CD14-positive monocyte (primary cell): ENCODE data around the gene UBE2O. TPM values are rescaled to one million over a fixed set of nuclear protein-coding genes. Genes with fewer than 3 reads are reported as not detected.

ENCODE experiments used
- DNase-seq, 3 donors: peaks; one replicate each; pipeline ENCODE4 v3.0.0-alpha.2; 2011 to 2022
- H2AFZ ChIP-seq: 2 replicates; pipeline ENCODE4 v1.6.0; 2012; ENCODE audit warnings: mild to moderate bottlenecking, low read depth, low read length, inconsistent platforms; ENCODE audit not compliant: insufficient read depth, poor library complexity, severe bottlenecking
- H3K27ac ChIP-seq, 2 donors: 1 replicate in 1 of 2; 2 replicates in 1 of 2; pipeline ENCODE4 v1.5.1; 2012 to 2013; ENCODE audit warnings: low read length in 2 of 2, control low read depth in 1 of 2, inconsistent platforms in 1 of 2, low read depth in 1 of 2, mild to moderate bottlenecking in 1 of 2
- H3K27me3 ChIP-seq, 2 donors: one replicate each; pipeline versions ENCODE4 v1.6.0 to v1.6.1; 2011 to 2013; ENCODE audit warnings: low read length in 2 of 2; ENCODE audit not compliant: control insufficient read depth in 2 of 2, insufficient read depth in 2 of 2
- H3K36me3 ChIP-seq, 2 donors: replicated peaks in 1 of 2; 1 replicate in 1 of 2; 2 replicates in 1 of 2; pipeline versions ENCODE4 v1.5.1 to v1.6.1; 2012 to 2013; ENCODE audit warnings: low read length in 2 of 2, control low read depth in 1 of 2, inconsistent platforms in 1 of 2, mild to moderate bottlenecking in 1 of 2; ENCODE audit not compliant: insufficient read depth in 2 of 2, control insufficient read depth in 1 of 2
- H3K4me1 ChIP-seq, 2 donors: 1 replicate in 1 of 2; 2 replicates in 1 of 2; pipeline versions ENCODE4 v1.5.1 to v1.6.1; 2012 to 2013; ENCODE audit warnings: low read length in 2 of 2, control low read depth in 1 of 2, inconsistent platforms in 1 of 2, mild to moderate bottlenecking in 1 of 2, moderate library complexity in 1 of 2; ENCODE audit not compliant: insufficient read depth in 2 of 2, control insufficient read depth in 1 of 2
- H3K4me2 ChIP-seq: replicated peaks from 2 replicates; pipeline ENCODE3; 2012; ENCODE audit warnings: low read length, moderate library complexity, mild to moderate bottlenecking; ENCODE audit not compliant: poor library complexity, severe bottlenecking; ENCODE audit errors: extremely low read depth
- H3K4me3 ChIP-seq, 3 experiments: fragments of 200-600 bp in 1 of 3; sonication (generic) in 1 of 3; replicated peaks in 1 of 3; 1 replicate in 2 of 3; 2 replicates in 1 of 3; pipeline ENCODE4 v1.5.1; 2011 to 2013; ENCODE audit warnings: low read length in 3 of 3, mild to moderate bottlenecking in 3 of 3, control low read depth in 2 of 3, low read depth in 2 of 3, inconsistent platforms in 1 of 3, moderate library complexity in 1 of 3
- H3K79me2 ChIP-seq: 2 replicates; pipeline ENCODE4 v1.6.0; 2012; ENCODE audit warnings: mild to moderate bottlenecking, control low read depth, inconsistent platforms, low read length, moderate library complexity; ENCODE audit not compliant: insufficient read depth
- H3K9ac ChIP-seq: 2 replicates; pipeline ENCODE4 v1.6.0; 2017; ENCODE audit warnings: low read length, mild to moderate bottlenecking; ENCODE audit not compliant: insufficient read depth, poor library complexity, severe bottlenecking
- H3K9me3 ChIP-seq, 2 donors: replicated peaks in 1 of 2; 1 replicate in 1 of 2; 2 replicates in 1 of 2; pipeline versions ENCODE4 v1.5.1 to v1.6.1; 2012 to 2013; ENCODE audit warnings: low read length in 2 of 2, control low read depth in 1 of 2; ENCODE audit not compliant: control insufficient read depth in 1 of 2, insufficient read depth in 1 of 2
- H4K20me1 ChIP-seq: 2 replicates; pipeline ENCODE4 v1.6.0; 2012; ENCODE audit warnings: mild to moderate bottlenecking, low read length, control low read depth, moderate library complexity; ENCODE audit not compliant: insufficient read depth
- H3K27ac Mint-ChIP-seq, 7 donors: one replicate each; pipeline ENCODE4 v1.8.0; 2020; ENCODE audit warnings: mild to moderate bottlenecking in 7 of 7, mixed read lengths in 7 of 7, moderate library complexity in 6 of 7, inconsistent platforms in 2 of 7
- H3K27me3 Mint-ChIP-seq, 3 donors: one replicate each; pipeline ENCODE4 v1.8.0; 2021 to 2022; ENCODE audit warnings: low read depth in 3 of 3, mild to moderate bottlenecking in 3 of 3, mixed read lengths in 3 of 3, moderate library complexity in 3 of 3, inconsistent platforms in 1 of 3
- H3K36me3 Mint-ChIP-seq, 2 donors: one replicate each; pipeline ENCODE4 v1.8.0; 2020; ENCODE audit warnings: mixed read lengths in 2 of 2, inconsistent platforms in 1 of 2, mild to moderate bottlenecking in 1 of 2
- H3K4me1 Mint-ChIP-seq: one replicate; pipeline ENCODE4 v1.8.0; 2020; ENCODE audit warnings: mild to moderate bottlenecking, mixed read lengths
- H3K4me3 Mint-ChIP-seq, 2 donors: one replicate each; pipeline ENCODE4 v1.8.0; 2020; ENCODE audit warnings: mild to moderate bottlenecking in 2 of 2, mixed read lengths in 2 of 2, moderate library complexity in 1 of 2
- H3K9me3 Mint-ChIP-seq, 7 donors: one replicate each; pipeline ENCODE4 v1.8.0; 2020 to 2022; ENCODE audit warnings: mixed read lengths in 7 of 7, mild to moderate bottlenecking in 6 of 7, moderate library complexity in 6 of 7, inconsistent platforms in 2 of 7
- CTCF ChIP-seq: fragments of 200-600 bp; IDR thresholded peaks from one replicate; pipeline ENCODE4 v1.8.0; 2022; ENCODE audit warnings: antibody characterized with exemption, mild to moderate bottlenecking
- WGBS: methylation state at CpG from one replicate; pipeline ENCODE4 v1.1.5; 2013; ENCODE audit warnings: missing lambda C conversion rate; ENCODE audit not compliant: insufficient coverage; 5-methylcytosine and 5-hydroxymethylcytosine counted together
- intact Hi-C, 2 donors: fragments of 100-400 bp; cut with micrococcal nuclease; formaldehyde crosslinking; loops; one replicate each; pipeline versions ENCODE4 v1.15.0 to v1.15.1; 2023
- polyA plus RNA-seq, 3 donors: library from polyadenylated mRNA; depleted of rRNA in 1 of 3; unstranded in 2 of 3; stranded (reverse) in 1 of 3; fragments of 300-500 nt in 2 of 3; fragments of >200 nt in 1 of 3; fragmentation: Illumina TruSeq in 2 of 3; gene quantifications; 1 replicate in 2 of 3; 2 replicates in 1 of 3; pipeline ENCODE4 v1.2.3, GENCODE V29; 2012 to 2021

UBE2O gene
- polyA plus RNA-seq, 3 donors, result 1.3 to 15.1 (median 4.5) TPM

- no peak overlapping the region for H3K4me3 Mint-ChIP-seq
- Histone ChIP-seq H3K4me2 (no peak overlapping the region), H3K9ac (no peak overlapping the region), H3K79me2 (peaks cover 75% of the 10 kb centered on the region), H3K4me1 (peaks cover 11 to 17% of the 10 kb centered on the region in 2 donors), H4K20me1 (peaks cover 96% of the 10 kb centered on the region), H3K27ac (no peak overlapping the region), H3K36me3 (no peaks in the 10 kb centered on the region), H3K9me3 (no peaks in the 10 kb centered on the region), H3K4me3 (no peak overlapping the region), H3K27me3 (no peaks in the 10 kb centered on the region), H2AFZ (no peak overlapping the region)
- 85% methylated on average over 8 of the region's 13 CpGs for WGBS
- no peak for TF ChIP-seq CTCF
- H3K4me1 Mint-ChIP-seq, result peaks cover 48% of the 10 kb centered on the region
- H3K27ac Mint-ChIP-seq, result no peak overlapping the region
- H3K27me3 Mint-ChIP-seq, result no peaks in the 10 kb centered on the region
- no peak for DNase-seq
- no peaks in the 10 kb centered on the region for H3K9me3 Mint-ChIP-seq
- peaks cover 7% of the 10 kb centered on the region in 2 donors for H3K36me3 Mint-ChIP-seq
- intact Hi-C loops, result no loop called here
Observed at GRCh38 chr17:76441686-76442340, 11.1 kb downstream of the UBE2O start.

- no peak overlapping the region for H3K4me3 ChIP-seq
- peaks cover 77% of the 10 kb centered on the region for H3K79me2 ChIP-seq
- Mint-ChIP-seq H3K27me3 (no peaks in the 10 kb centered on the region), H3K4me3 (no peak overlapping the region), H3K9me3 (no peaks in the 10 kb centered on the region), H3K27ac (no peak overlapping the region), H3K4me1 (peaks cover 39% of the 10 kb centered on the region), H3K36me3 (peaks cover 10 to 11% of the 10 kb centered on the region in 2 donors)
- intact Hi-C loops, result no loop called here
- no peak overlapping the region for H3K27ac ChIP-seq
- H4K20me1 ChIP-seq, result peaks cover 95% of the 10 kb centered on the region
- no peak overlapping the region for H3K4me2 ChIP-seq
- H2AFZ ChIP-seq, result no peak overlapping the region
- WGBS, result 100% methylated on average over 1 of the region's 2 CpGs
- DNase-seq, result no peak
- no peaks in the 10 kb centered on the region for H3K36me3 ChIP-seq
- no peaks in the 10 kb centered on the region for H3K9me3 ChIP-seq
- no peaks in the 10 kb centered on the region for H3K27me3 ChIP-seq
- H3K9ac ChIP-seq, result no peak overlapping the region
- H3K4me1 ChIP-seq, result peaks cover 2 to 7% of the 10 kb centered on the region in 2 donors
- TF ChIP-seq CTCF, result no peak
Observed at GRCh38 chr17:76440751-76441362, 12.1 kb downstream of the UBE2O start.
